MM.1S (cell line): Measurements from ENCODE around the gene PGGT1B.

Experiments used
- DNase-seq: peaks from one replicate; pipeline ENCODE4 v3.0.0-alpha.2; 2015
- H2AFZ ChIP-seq: fragments of 300-600 bp; sonication (generic); 2 replicates; pipeline ENCODE4 v1.6.0; 2016; ENCODE audit warnings: antibody characterized with exemption, low read length
- H3F3A ChIP-seq: fragments of 300-600 bp; sonication (generic); 2 replicates; pipeline ENCODE4 v1.6.1; 2016; ENCODE audit warnings: mild to moderate bottlenecking, antibody characterized with exemption, low read length, moderate library complexity, mixed read lengths; ENCODE audit not compliant: insufficient read depth
- H3K27ac ChIP-seq: fragments of 300-600 bp; sonication (generic); 2 replicates; pipeline ENCODE4 v1.5.1; 2016; ENCODE audit warnings: mild to moderate bottlenecking, low read length
- H3K27me3 ChIP-seq: fragments of 300-600 bp; sonication (generic); replicated peaks from 2 replicates; pipeline ENCODE4 v1.6.0; 2016; ENCODE audit warnings: low read length; ENCODE audit not compliant: insufficient read depth
- H3K36me3 ChIP-seq: fragments of 300-600 bp; sonication (generic); replicated peaks from 2 replicates; pipeline ENCODE4 v1.6.1; 2016; ENCODE audit warnings: mild to moderate bottlenecking, low read length, mixed read lengths; ENCODE audit not compliant: insufficient read depth
- H3K4me1 ChIP-seq: fragments of 300-600 bp; sonication (generic); 2 replicates; pipeline ENCODE4 v1.6.1; 2016; ENCODE audit warnings: low read length, mixed read lengths
- H3K4me2 ChIP-seq: fragments of 300-600 bp; sonication (generic); 2 replicates; pipeline ENCODE4 v1.6.0; 2016; ENCODE audit warnings: low read depth, low read length
- H3K4me3 ChIP-seq: fragments of 300-600 bp; sonication (generic); 2 replicates; pipeline ENCODE4 v1.5.1; 2016; ENCODE audit warnings: low read length, mixed read lengths
- H3K79me2 ChIP-seq: fragments of 300-600 bp; sonication (generic); 2 replicates; pipeline ENCODE4 v1.6.1; 2016; ENCODE audit warnings: mixed run types, low read length, mixed read lengths
- H3K9ac ChIP-seq: fragments of 300-600 bp; sonication (generic); 2 replicates; pipeline ENCODE4 v1.6.1; 2016; ENCODE audit warnings: low read length, mixed read lengths
- H3K9me2 ChIP-seq: fragments of 300-600 bp; sonication (generic); replicated peaks from 2 replicates; pipeline ENCODE4 v1.6.1; 2016; ENCODE audit warnings: mild to moderate bottlenecking, low read length, mixed read lengths; ENCODE audit not compliant: insufficient read depth
- H3K9me3 ChIP-seq: fragments of 300-600 bp; sonication (generic); replicated peaks from 2 replicates; pipeline ENCODE4 v1.6.1; 2016; ENCODE audit warnings: mild to moderate bottlenecking, low read length, mixed read lengths; ENCODE audit not compliant: insufficient read depth
- H4K20me1 ChIP-seq: fragments of 300-600 bp; sonication (generic); 2 replicates; pipeline ENCODE4 v1.6.1; 2016; ENCODE audit warnings: mild to moderate bottlenecking, low read length, moderate library complexity, mixed read lengths; ENCODE audit not compliant: insufficient read depth
- CTCF ChIP-seq: fragments of 300-600 bp; sonication (generic); IDR thresholded peaks from 2 replicates; pipeline ENCODE4 v1.5.1; 2016; ENCODE audit warnings: antibody characterized with exemption, low read length, mixed read lengths
- EZH2 ChIP-seq: fragments of 300-600 bp; sonication (generic); optimal IDR thresholded peaks from 2 replicates; pipeline ENCODE3; 2017; ENCODE audit warnings: low read depth, mild to moderate bottlenecking, antibody characterized with exemption, low read length, mixed read lengths
- EZH2phosphoT487 ChIP-seq: fragments of 300-600 bp; sonication (generic); IDR thresholded peaks from 2 replicates; pipeline ENCODE4 v1.6.1; 2018; ENCODE audit warnings: antibody characterized with exemption, low read length

PGGT1B gene

GRCh38 chr5:115262321-115263077 lies at the start of gene PGGT1B:
Gene PGGT1B (minus strand): TSS chr5:115262877. CDS start chr5:115262851, 26 bp downstream.
- no peaks in the 10 kb centered on the region for H3K9me2 ChIP-seq
- peak within 1 kb of the TSS; percentile 93 for H3K4me2 ChIP-seq
- TF ChIP-seq EZH2, result no peak
- TF ChIP-seq EZH2phosphoT487, result no peak
- TF ChIP-seq CTCF, result no peak
- H2AFZ ChIP-seq, result peak within 1 kb of the TSS; percentile 99
- H3K4me3 ChIP-seq, result peak within 1 kb of the TSS; percentile 87
- no peaks in the 10 kb centered on the region for H3K27me3 ChIP-seq
- H3K36me3 ChIP-seq, result no peaks in the 10 kb centered on the region
- peak; percentile 66 for DNase-seq
- H3K4me1 ChIP-seq, result peaks cover 16% of the 10 kb centered on the region
- H4K20me1 ChIP-seq, result no peaks in the 10 kb centered on the region; the same call in 1 of the 2 replicates
- 0 out of 2 replicates have a peak, but pooled peaks cover 4% of the 10 kb centered on the region for H3K9me3 ChIP-seq
- peaks cover 54% of the 10 kb centered on the region for H3K79me2 ChIP-seq
- peak within 1 kb of the TSS; percentile 87 for H3K9ac ChIP-seq
- H3F3A ChIP-seq, result peaks cover 9% of the 10 kb centered on the region; the same call in 1 of the 2 replicates
- H3K27ac ChIP-seq, result peak within 1 kb of the TSS; percentile 71; the same call in 1 of the 2 replicates

- H3K9ac ChIP-seq, result no peak overlapping the region
- DNase-seq, result peak; percentile 55
- TF ChIP-seq EZH2, result no peak
- no peak for TF ChIP-seq EZH2phosphoT487
- TF ChIP-seq CTCF, result peak; percentile 61
- no peak overlapping the region for H2AFZ ChIP-seq
- H3K27me3 ChIP-seq, result no peaks in the 10 kb centered on the region
- no peak overlapping the region for H3K27ac ChIP-seq
- no peaks in the 10 kb centered on the region for H3K9me3 ChIP-seq
- H3K4me2 ChIP-seq, result no peak overlapping the region
- H3K4me1 ChIP-seq, result no peaks in the 10 kb centered on the region
- no peak overlapping the region for H3K4me3 ChIP-seq
- no peaks in the 10 kb centered on the region for H3K9me2 ChIP-seq
- H4K20me1 ChIP-seq, result no peaks in the 10 kb centered on the region
- no peaks in the 10 kb centered on the region for H3K36me3 ChIP-seq
- no peaks in the 10 kb centered on the region for H3F3A ChIP-seq
- no peaks in the 10 kb centered on the region for H3K79me2 ChIP-seq
These were observed 47.2 kb upstream of the PGGT1B start for GRCh38 chr5:115309751-115310370.

GRCh38 chr5:115308815-115309214 lies 46.1 kb upstream of the PGGT1B start:
- Histone ChIP-seq H3K4me2 (no peak overlapping the region), H3K36me3 (no peaks in the 10 kb centered on the region), H3K4me1 (no peaks in the 10 kb centered on the region), H3K9ac (no peak overlapping the region), H3K27me3 (no peaks in the 10 kb centered on the region), H3K4me3 (no peak overlapping the region), H3K79me2 (no peaks in the 10 kb centered on the region), H3K9me2 (no peaks in the 10 kb centered on the region), H2AFZ (no peak overlapping the region), H3K9me3 (no peaks in the 10 kb centered on the region), H4K20me1 (no peaks in the 10 kb centered on the region), H3K27ac (no peak overlapping the region), H3F3A (no peaks in the 10 kb centered on the region)
- DNase-seq, result no peak
- TF ChIP-seq EZH2 (no peak), CTCF (no peak), EZH2phosphoT487 (no peak)
